ENCODE measurements around the gene THUMPD2.

DNA sequence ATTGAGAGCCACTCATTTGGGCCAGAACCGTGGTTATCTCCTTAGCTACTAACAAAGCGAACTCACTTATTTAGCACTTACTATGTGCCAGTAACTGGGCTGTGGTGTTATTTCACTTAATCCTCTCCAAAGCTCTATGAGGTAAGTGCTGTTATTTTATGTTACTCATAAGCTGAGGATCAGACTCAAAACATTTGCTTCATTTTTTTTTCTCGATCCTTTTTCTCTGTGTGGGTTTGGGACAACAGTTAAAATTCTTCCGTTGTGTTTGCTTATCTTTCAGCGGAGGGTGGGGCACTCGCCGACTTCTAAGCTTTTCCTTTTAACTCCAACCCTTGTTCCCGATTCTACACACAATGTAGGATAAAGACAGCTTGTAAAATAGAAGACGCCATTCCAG lies 60.6 kb downstream of the THUMPD2 start:
- TF ChIP-seq POLR2AphosphoS5 (IDR thresholded peaks at IDR 0.05; ENCODE audit: borderline replicate concordance, low read depth, low read length) (no peak), EZH2 (IDR thresholded peaks at IDR 0.05) (no peak), FOXP2 (optimal IDR thresholded peaks at IDR 0.05; ENCODE audit: control extremely low read depth, extremely low read length, insufficient read depth) (no peak)

All from SK-N-MC (cell line).